H1 (cell line): ENCODE measurements around the gene BRIX1. TPM values are rescaled to one million over a fixed set of nuclear protein-coding genes. Genes with fewer than 3 reads are reported as not detected.

Experiments used
- ASH2L ChIP-seq: fragments of 200-600, 300-600 bp; sonication (generic); IDR thresholded peaks from one replicate; pipeline ENCODE4 v1.7.1; 2017; ENCODE audit warnings: low read length
- BRCA1 ChIP-seq: IDR thresholded peaks from 2 replicates; pipeline ENCODE4 v1.6.1; 2012; ENCODE audit warnings: low read depth, low read length, improper control_type of control experiment
- RBBP5 ChIP-seq: IDR thresholded peaks from 2 replicates; pipeline ENCODE4 v1.7.1; 2012; ENCODE audit warnings: low read depth, mild to moderate bottlenecking, inconsistent platforms, low read length, moderate library complexity, borderline replicate concordance
- SIN3A ChIP-seq, 2 experiments: IDR thresholded peaks in 1 of 2; conservative IDR thresholded peaks in 1 of 2; 2 replicates each; pipeline ENCODE4 v1.6.1; 2011 to 2012; ENCODE audit warnings: low read length in 2 of 2, improper control_type of control experiment in 1 of 2, low read depth in 1 of 2, mild to moderate bottlenecking in 1 of 2
- polyA plus RNA-seq, 7 experiments: library from polyadenylated mRNA; depleted of rRNA in 3 of 7; stranded (reverse) in 5 of 7; unstranded in 2 of 7; fragments of >200 nt in 5 of 7; fragments of 200-250 nt in 2 of 7; gene quantifications; 1 replicate in 5 of 7; 2 replicates in 1 of 7; 4 replicates in 1 of 7; pipeline versions ENCODE4 v1.2.1 to v1.2.3, GENCODE V29; 2011 to 2013; ENCODE audit warnings: missing spikeins in 2 of 7, mixed read lengths in 2 of 7
- total RNA-seq: library from RNA; stranded (reverse); fragmentation: NEBNext Ultra II Directional; extraction: Animal tissue kit (Norgen Biotek cat#: 25700); gene quantifications from 2 replicates; pipeline ENCODE4 v1.2.1, GENCODE V29; 2021

BRIX1 gene
- total and polyA plus RNA-seq, 2 of the 8 experiments (the other 6 are each of a cell fraction or from before 2014, with no cell fraction given) = 26.9 to 71.7 TPM

DNA sequence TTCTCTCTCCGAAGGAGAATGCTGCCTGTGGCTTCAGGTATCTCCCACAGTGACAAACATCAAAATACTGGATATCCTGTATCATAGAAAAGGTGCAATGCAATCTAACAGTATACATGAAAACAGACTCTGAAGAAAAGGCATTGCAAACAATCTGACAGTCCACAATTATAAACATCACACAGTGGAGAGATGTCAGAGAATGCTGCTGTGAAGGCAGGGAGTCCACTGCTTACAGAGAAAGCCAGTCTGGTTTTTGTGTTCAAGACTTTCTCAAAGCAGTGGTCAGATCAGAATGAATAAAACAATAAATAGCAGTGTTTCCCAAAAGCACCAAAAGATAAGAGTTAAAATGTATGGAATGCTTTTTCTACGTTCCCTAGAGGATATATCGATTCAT is 47.9 kb upstream of the BRIX1 start (continued):
- TF ChIP-seq RBBP5 = no peak
- TF ChIP-seq BRCA1 = no peak
- no peak for TF ChIP-seq ASH2L
- TF ChIP-seq SIN3A (conservative IDR thresholded peaks at IDR 0.05 in 1 of 2, IDR thresholded peaks at IDR 0.05 in 1 of 2; ENCODE audit: low read depth in 1 of 2, low read length in 2 of 2) = no peak
